Gastrocnemius medialis (tissue), 4 donors: ENCODE data around the gene GPX3. TPM values are rescaled to one million over a fixed set of nuclear protein-coding genes. Genes with fewer than 3 reads are reported as not detected.
A peak's percentile ranks its signal among the peaks of the same experiment; 100 is the strongest.

ENCODE experiments used
- ATAC-seq, 2 donors: fragments of 150-250 bp; one replicate each; pipeline ENCODE4 v1.9.1; 2016
- DNase-seq, 2 donors: peaks; one replicate each; pipeline ENCODE4 v3.0.0-alpha.2; 2019
- H3K27ac ChIP-seq, 4 donors: fragments of 200-600 bp; sonication (generic); 1 replicate in 1 of 4; 2 replicates in 3 of 4; pipeline ENCODE4 v1.5.1; 2016 to 2018; ENCODE audit warnings: mild to moderate bottlenecking in 2 of 4, moderate library complexity in 1 of 4
- H3K27me3 ChIP-seq, 3 donors: fragments of 200-600 bp; sonication (generic) in 2 of 3; 1 replicate in 1 of 3; 2 replicates in 2 of 3; pipeline versions ENCODE4 v1.5.1 to v1.6.0; 2016 to 2019; ENCODE audit warnings: mild to moderate bottlenecking in 1 of 3, moderate library complexity in 1 of 3
- H3K36me3 ChIP-seq, 2 donors: fragments of 200-600 bp; sonication (generic) in 1 of 2; one replicate each; pipeline ENCODE4 v1.5.1; 2017 to 2018
- H3K4me1 ChIP-seq, 2 donors: fragments of 200-600 bp; sonication (generic) in 1 of 2; one replicate each; pipeline ENCODE4 v1.5.1; 2016 to 2017; ENCODE audit warnings: mild to moderate bottlenecking in 2 of 2
- H3K4me3 ChIP-seq, 4 donors: fragments of 200-600 bp; sonication (generic) in 3 of 4; 1 replicate in 1 of 4; 2 replicates in 3 of 4; pipeline ENCODE4 v1.5.1; 2016 to 2019; ENCODE audit warnings: mild to moderate bottlenecking in 2 of 4
- H3K9me3 ChIP-seq, 3 donors: fragments of 200-600 bp; sonication (generic) in 2 of 3; 1 replicate in 1 of 3; 2 replicates in 2 of 3; pipeline ENCODE4 v1.5.1; 2016 to 2019
- CTCF ChIP-seq, 5 experiments: fragments of 450-650 bp in 3 of 5; fragments of 200-600 bp in 2 of 5; sonication (generic) in 2 of 5; IDR thresholded peaks in 4 of 5; conservative IDR thresholded peaks in 1 of 5; 1 replicate in 4 of 5; 2 replicates in 1 of 5; pipeline ENCODE4 v1.5.1; 2016 to 2019; ENCODE audit warnings: antibody characterized with exemption in 5 of 5, mild to moderate bottlenecking in 3 of 5, moderate library complexity in 3 of 5
- POLR2A ChIP-seq, 2 donors: fragments of 450-650 bp; IDR thresholded peaks; one replicate each; pipeline ENCODE4 v1.6.1; 2017; ENCODE audit warnings: antibody characterized with exemption in 2 of 2, mild to moderate bottlenecking in 2 of 2, moderate library complexity in 2 of 2
- in situ Hi-C, 4 donors: fragments of 200-750 bp; cut with MboI; loops; one replicate each; pipeline versions ENCODE4 v1.15.0 to v1.8.0; 2017; ENCODE audit warnings: low sequenced_read_pairs in 4 of 4
- intact Hi-C: fragments of 100-400 bp; cut with DNase I; formaldehyde crosslinking; loops from one replicate; pipeline ENCODE4 v1.15.1; 2023; ENCODE audit warnings: low total_unique reads
- total RNA-seq, 4 donors: library from RNA; depleted of rRNA; stranded (reverse); fragments of >200 nt; gene quantifications; one replicate each; pipeline versions ENCODE4 v1.1.0 to v1.2.3, GENCODE V29; 2016

Gene GPX3
- total RNA-seq, 4 donors from 2014 or later, result 504 to 1,227 (median 655) TPM

DNA sequence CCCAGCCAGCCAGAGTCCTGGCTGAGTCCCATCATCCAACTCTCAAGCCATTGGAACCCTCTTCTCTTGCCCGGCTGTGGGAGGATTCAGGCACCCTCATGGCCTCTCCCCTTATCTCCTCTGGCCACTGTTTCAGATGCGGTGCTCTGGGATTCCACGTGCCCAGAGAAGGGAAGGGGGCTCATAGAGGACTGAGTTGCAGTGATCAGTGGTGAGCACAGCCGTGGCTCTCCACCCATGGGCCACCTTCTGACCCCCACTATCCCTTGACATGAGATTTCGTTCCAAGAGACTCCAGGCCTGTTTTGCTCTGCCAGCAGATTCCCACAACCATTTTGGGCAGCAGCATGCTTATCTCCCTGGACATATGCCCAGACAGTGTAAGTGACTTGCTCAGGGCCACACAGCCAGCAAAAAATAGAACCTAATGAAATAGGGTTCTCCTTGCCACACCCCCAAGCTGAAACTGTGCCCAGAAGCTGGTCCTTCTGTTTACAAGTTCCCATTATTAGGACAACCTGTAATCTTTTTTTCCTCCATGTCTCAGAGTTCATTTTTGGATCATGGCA, 2.7 kb downstream of the GPX3 start:
- H3K27me3 ChIP-seq, result no peaks in the 10 kb centered on the region
- intact Hi-C loops (loop anchor here (2.0 to 10.0 kb wide), 2 partner anchors 18 to 368 kb away; no protein-coding TSS in a partner anchor), in situ Hi-C loops (no loop called here)
- H3K4me1 ChIP-seq, result peaks cover 67 to 70% of the 10 kb centered on the region in 2 donors
- peak overlapping the region; percentile 84 to 97 (median 94) for H3K4me3 ChIP-seq
- TF ChIP-seq CTCF (IDR thresholded peaks at IDR 0.05 in 4 of 5, conservative IDR thresholded peaks at IDR 0.05 in 1 of 5) (no peak), POLR2A (IDR thresholded peaks at IDR 0.05) (no peak)
- ATAC-seq (peak; percentile 69 to 70), DNase-seq (peak; percentile 89 to 97)
- H3K36me3 ChIP-seq, result peaks cover 3 to 28% of the 10 kb centered on the region in 2 donors
- H3K9me3 ChIP-seq, result no peaks in the 10 kb centered on the region
- peak overlapping the region; percentile 94 to 99 (median 96) for H3K27ac ChIP-seq

DNA sequence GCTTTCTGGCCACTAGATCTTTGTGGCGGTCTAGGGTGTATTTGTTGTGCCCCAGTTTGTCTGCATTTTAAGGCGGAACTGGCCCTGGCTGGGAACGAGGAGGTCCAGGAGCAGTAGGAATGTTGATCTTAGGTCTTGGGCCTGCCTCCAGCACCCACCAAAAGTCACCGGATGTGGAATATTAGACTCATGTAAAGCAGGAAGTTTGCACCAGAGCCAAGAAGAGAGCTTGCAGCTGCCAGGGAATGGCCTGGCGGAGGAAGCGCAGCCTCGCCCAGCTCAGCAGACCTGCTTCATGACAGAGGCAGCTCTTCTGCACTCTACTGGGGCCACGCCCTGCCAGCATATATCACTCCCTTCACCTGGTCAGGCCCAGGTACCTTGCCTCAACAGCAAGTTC, 3.3 kb downstream of the GPX3 start:
- H3K9me3 ChIP-seq, result no peaks in the 10 kb centered on the region
- H3K36me3 ChIP-seq, result peaks cover 3 to 33% of the 10 kb centered on the region in 2 donors
- H3K27ac ChIP-seq, result peak overlapping the region; percentile 94 to 99 (median 96)
- peak; percentile 73 to 91 for DNase-seq
- peak; percentile 41 to 63 for ATAC-seq
- in situ Hi-C loops, result no loop called here
- H3K27me3 ChIP-seq, result no peaks in the 10 kb centered on the region
- intact Hi-C loops, result loop anchor here (2.0 to 10.0 kb wide), 2 partner anchors 17 to 369 kb away; no protein-coding TSS in a partner anchor
- peak overlapping the region; percentile 84 to 97 (median 94) for H3K4me3 ChIP-seq
- peaks cover 67 to 70% of the 10 kb centered on the region in 2 donors for H3K4me1 ChIP-seq
- TF ChIP-seq CTCF (IDR thresholded peaks at IDR 0.05 in 4 of 5, conservative IDR thresholded peaks at IDR 0.05 in 1 of 5), result no peak
- TF ChIP-seq POLR2A (IDR thresholded peaks at IDR 0.05), result peak in 1 of 2 donors; percentile 31

DNA sequence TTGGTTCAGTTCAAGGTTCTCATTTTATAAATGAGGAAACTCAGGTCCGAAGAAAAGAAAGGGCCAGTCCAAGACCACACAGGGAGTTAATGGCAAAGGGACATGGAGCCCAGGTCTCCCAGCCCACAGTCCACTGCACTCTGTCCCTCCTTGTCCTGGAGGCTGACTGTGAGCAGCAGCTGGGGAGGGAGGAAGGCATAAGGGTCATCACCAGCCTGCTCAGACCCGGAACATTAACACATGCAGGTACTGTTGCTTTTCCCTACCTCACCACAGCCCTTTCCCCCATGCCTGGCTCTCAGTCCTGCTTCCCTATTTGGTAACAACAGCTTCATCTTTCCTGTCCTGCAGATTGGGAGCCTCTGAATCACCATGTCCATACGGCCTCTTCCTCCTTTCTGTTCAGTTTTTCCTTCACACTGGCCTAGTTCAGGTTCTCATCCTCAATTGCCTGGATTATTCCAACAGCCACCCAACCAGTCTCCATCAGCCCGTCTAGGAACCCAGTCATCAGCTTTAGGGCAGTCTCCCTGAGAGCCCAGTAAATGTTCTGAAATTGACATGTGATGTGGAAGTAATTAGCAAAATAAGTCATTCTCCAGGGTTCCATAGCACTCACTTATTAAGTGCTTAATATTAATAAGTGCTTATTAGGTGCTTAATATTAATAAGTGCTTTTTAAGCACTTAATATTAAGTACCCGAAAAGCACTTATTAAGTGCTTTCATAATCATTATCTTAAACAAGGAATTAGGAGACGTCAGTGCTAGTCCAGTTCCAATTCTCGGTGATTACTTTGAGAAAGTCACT, 4.3 kb downstream of the GPX3 start:
- Histone ChIP-seq H3K4me1 (peaks cover 66 to 73% of the 10 kb centered on the region in 2 donors), H3K27ac (peak overlapping the region; percentile 94 to 99 (median 96)), H3K27me3 (no peaks in the 10 kb centered on the region), H3K36me3 (peaks cover 3 to 43% of the 10 kb centered on the region in 2 donors), H3K4me3 (peak overlapping the region; percentile 43 to 95 (median 88)), H3K9me3 (no peaks in the 10 kb centered on the region)
- in situ Hi-C loops, result no loop called here
- TF ChIP-seq CTCF (IDR thresholded peaks at IDR 0.05 in 4 of 5, conservative IDR thresholded peaks at IDR 0.05 in 1 of 5), result no peak
- TF ChIP-seq POLR2A (IDR thresholded peaks at IDR 0.05), result no peak
- peak in 1 of 2 donors; percentile 30 for DNase-seq
- ATAC-seq, result no peak
- intact Hi-C loops, result loop anchor here (10.0 kb wide), 1 partner anchor 370 kb away; no protein-coding TSS in a partner anchor

DNA sequence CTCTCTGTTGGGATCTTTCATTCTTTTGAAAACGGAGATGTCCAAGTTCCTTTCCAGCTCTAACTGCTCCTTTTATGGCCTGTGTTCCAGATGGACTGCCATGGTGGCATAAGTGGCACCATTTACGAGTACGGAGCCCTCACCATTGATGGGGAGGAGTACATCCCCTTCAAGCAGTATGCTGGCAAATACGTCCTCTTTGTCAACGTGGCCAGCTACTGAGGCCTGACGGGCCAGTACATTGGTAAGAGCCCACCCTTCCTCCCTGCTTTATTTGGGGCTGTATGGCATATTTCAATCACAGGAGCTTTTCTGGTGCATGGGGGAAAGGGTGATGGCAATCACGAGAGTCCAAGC, 4.8 kb downstream of the GPX3 start:
- intact Hi-C loops (loop anchor here (10.0 kb wide), 1 partner anchor 370 kb away; no protein-coding TSS in a partner anchor), in situ Hi-C loops (no loop called here)
- peak overlapping the region; percentile 94 to 99 (median 96) for H3K27ac ChIP-seq
- H3K27me3 ChIP-seq, result no peaks in the 10 kb centered on the region
- H3K4me1 ChIP-seq, result peaks cover 66 to 75% of the 10 kb centered on the region in 2 donors
- no peak for TF ChIP-seq CTCF (IDR thresholded peaks at IDR 0.05 in 4 of 5, conservative IDR thresholded peaks at IDR 0.05 in 1 of 5)
- TF ChIP-seq POLR2A (IDR thresholded peaks at IDR 0.05), result no peak
- DNase-seq, result no peak
- peaks cover 3 to 44% of the 10 kb centered on the region in 2 donors for H3K36me3 ChIP-seq
- no peak for ATAC-seq
- H3K4me3 ChIP-seq, result peak overlapping the region; percentile 35 to 95 (median 88)
- no peaks in the 10 kb centered on the region for H3K9me3 ChIP-seq
